ENCODE results near the gene CDKN2B-AS1.
"Not testable (repeated sequence)": the region's sequence is repeated elsewhere in the genome, so short reads cannot be mapped to it uniquely, and the experiment has no call there.

DNA sequence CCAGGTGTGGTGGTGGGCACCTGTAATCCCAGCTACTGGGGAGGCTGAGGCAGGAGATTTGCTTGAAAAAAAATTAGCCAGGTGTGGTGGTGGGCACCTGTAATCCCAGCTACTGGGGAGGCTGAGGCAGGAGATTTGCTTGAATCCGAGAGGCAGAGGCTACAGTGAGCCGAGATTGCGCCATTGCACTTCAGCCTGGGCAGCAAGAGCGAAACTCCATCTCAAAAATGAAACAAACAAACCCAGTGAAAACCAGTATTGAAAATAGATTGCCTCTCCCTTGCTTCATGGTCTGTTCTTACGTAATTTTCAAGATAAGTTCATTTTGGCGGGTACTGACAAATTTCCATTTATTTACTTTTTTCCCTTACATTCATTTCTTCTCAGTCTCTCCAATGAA lies 63.4 kb downstream of the CDKN2B-AS1 start:
- TF ChIP-seq, protein P1, sequence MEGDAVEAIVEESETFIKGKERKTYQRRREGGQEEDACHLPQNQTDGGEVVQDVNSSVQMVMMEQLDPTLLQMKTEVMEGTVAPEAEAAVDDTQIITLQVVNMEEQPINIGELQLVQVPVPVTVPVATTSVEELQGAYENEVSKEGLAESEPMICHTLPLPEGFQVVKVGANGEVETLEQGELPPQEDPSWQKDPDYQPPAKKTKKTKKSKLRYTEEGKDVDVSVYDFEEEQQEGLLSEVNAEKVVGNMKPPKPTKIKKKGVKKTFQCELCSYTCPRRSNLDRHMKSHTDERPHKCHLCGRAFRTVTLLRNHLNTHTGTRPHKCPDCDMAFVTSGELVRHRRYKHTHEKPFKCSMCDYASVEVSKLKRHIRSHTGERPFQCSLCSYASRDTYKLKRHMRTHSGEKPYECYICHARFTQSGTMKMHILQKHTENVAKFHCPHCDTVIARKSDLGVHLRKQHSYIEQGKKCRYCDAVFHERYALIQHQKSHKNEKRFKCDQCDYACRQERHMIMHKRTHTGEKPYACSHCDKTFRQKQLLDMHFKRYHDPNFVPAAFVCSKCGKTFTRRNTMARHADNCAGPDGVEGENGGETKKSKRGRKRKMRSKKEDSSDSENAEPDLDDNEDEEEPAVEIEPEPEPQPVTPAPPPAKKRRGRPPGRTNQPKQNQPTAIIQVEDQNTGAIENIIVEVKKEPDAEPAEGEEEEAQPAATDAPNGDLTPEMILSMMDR (IDR thresholded peaks at IDR 0.05): not testable (repeated sequence)
- not testable (repeated sequence) for TF ChIP-seq POLR2A (IDR thresholded peaks at IDR 0.05)
